DOHH2 (cell line): ENCODE data around the gene VTI1A.

Experiments used
- H3F3A ChIP-seq: fragments of 200-600 bp; sonication (generic), shearing (Covaris generic); 2 replicates; pipeline ENCODE4 v1.6.0; 2016; ENCODE audit warnings: antibody characterized with exemption, mild to moderate bottlenecking; ENCODE audit not compliant: control insufficient read depth, insufficient read depth
- H3K27ac ChIP-seq: fragments of 200-600 bp; sonication (generic); 2 replicates; pipeline ENCODE4 v1.5.1; 2014; ENCODE audit warnings: low read depth, mild to moderate bottlenecking, low read length, moderate library complexity
- H3K27me3 ChIP-seq: fragments of 200-600 bp; sonication (generic); 2 replicates; pipeline ENCODE4 v1.6.1; 2014; ENCODE audit warnings: mild to moderate bottlenecking, low read length, mixed read lengths; ENCODE audit not compliant: control insufficient read depth
- H3K36me3 ChIP-seq: fragments of 200-600 bp; sonication (generic); 2 replicates; pipeline ENCODE4 v1.6.1; 2014; ENCODE audit warnings: mild to moderate bottlenecking, low read length, moderate library complexity, mixed read lengths; ENCODE audit not compliant: control insufficient read depth
- H3K4me1 ChIP-seq: fragments of 200-600 bp; sonication (generic); 2 replicates; pipeline ENCODE4 v1.6.1; 2014; ENCODE audit warnings: mild to moderate bottlenecking, low read length, mixed read lengths; ENCODE audit not compliant: control insufficient read depth
- H3K4me2 ChIP-seq: fragments of 200-600 bp; sonication (generic); 2 replicates; pipeline ENCODE4 v1.6.0; 2014; ENCODE audit warnings: mild to moderate bottlenecking, low read length, moderate library complexity
- H3K4me3 ChIP-seq: fragments of 200-600 bp; sonication (generic); 2 replicates; pipeline ENCODE4 v1.5.1; 2014; ENCODE audit warnings: mild to moderate bottlenecking, low read length, mixed read lengths
- H3K79me2 ChIP-seq: fragments of 200-600 bp; sonication (generic); 2 replicates; pipeline ENCODE4 v1.6.1; 2014; ENCODE audit warnings: mild to moderate bottlenecking, low read length, mixed read lengths; ENCODE audit not compliant: control insufficient read depth
- H3K9me2 ChIP-seq: fragments of 200-600 bp; sonication (generic); replicated peaks from 2 replicates; pipeline ENCODE4 v1.6.1; 2014; ENCODE audit warnings: mild to moderate bottlenecking, low read length, mixed read lengths; ENCODE audit not compliant: control insufficient read depth
- H3K9me3 ChIP-seq: fragments of 200-600 bp; sonication (generic); 2 replicates; pipeline ENCODE4 v1.6.1; 2014; ENCODE audit warnings: antibody characterized with exemption, low read length, mixed read lengths; ENCODE audit not compliant: control insufficient read depth, insufficient read depth
- H4K20me1 ChIP-seq: fragments of 200-600 bp; sonication (generic); 2 replicates; pipeline ENCODE4 v1.6.0; 2014; ENCODE audit warnings: low read depth, mild to moderate bottlenecking, antibody characterized with exemption, low read length, moderate library complexity; ENCODE audit not compliant: control insufficient read depth, insufficient read depth
- EZH2phosphoT487 ChIP-seq: fragments of 200-600 bp; sonication (generic); IDR thresholded peaks from 2 replicates; pipeline ENCODE4 v1.6.1; 2017; ENCODE audit warnings: borderline replicate concordance, mild to moderate bottlenecking, antibody characterized with exemption, low read length, moderate library complexity, mixed read lengths
- TF ChIP-seq, protein P1 (sequence below): fragments of 200-600 bp; sonication (generic); IDR thresholded peaks from one replicate; pipeline ENCODE4 v1.5.1; 2014; ENCODE audit warnings: antibody characterized with exemption, mild to moderate bottlenecking, low read depth, low read length; ENCODE audit not compliant: poor library complexity, severe bottlenecking

VTI1A gene

GRCh38 chr10:112510384-112510783 lies 63.4 kb downstream of the VTI1A start:
- Histone ChIP-seq H3K4me1 (no peaks in the 10 kb centered on the region), H3K79me2 (no peaks in the 10 kb centered on the region), H3K27me3 (no peaks in the 10 kb centered on the region), H4K20me1 (no peaks in the 10 kb centered on the region), H3K4me3 (no peak overlapping the region), H3K4me2 (no peak overlapping the region), H3K9me3 (no peaks in the 10 kb centered on the region), H3K36me3 (no peaks in the 10 kb centered on the region), H3F3A (no peaks in the 10 kb centered on the region), H3K9me2 (no peaks in the 10 kb centered on the region), H3K27ac (no peak overlapping the region)
- TF ChIP-seq, protein P1, sequence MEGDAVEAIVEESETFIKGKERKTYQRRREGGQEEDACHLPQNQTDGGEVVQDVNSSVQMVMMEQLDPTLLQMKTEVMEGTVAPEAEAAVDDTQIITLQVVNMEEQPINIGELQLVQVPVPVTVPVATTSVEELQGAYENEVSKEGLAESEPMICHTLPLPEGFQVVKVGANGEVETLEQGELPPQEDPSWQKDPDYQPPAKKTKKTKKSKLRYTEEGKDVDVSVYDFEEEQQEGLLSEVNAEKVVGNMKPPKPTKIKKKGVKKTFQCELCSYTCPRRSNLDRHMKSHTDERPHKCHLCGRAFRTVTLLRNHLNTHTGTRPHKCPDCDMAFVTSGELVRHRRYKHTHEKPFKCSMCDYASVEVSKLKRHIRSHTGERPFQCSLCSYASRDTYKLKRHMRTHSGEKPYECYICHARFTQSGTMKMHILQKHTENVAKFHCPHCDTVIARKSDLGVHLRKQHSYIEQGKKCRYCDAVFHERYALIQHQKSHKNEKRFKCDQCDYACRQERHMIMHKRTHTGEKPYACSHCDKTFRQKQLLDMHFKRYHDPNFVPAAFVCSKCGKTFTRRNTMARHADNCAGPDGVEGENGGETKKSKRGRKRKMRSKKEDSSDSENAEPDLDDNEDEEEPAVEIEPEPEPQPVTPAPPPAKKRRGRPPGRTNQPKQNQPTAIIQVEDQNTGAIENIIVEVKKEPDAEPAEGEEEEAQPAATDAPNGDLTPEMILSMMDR, result no peak
- TF ChIP-seq EZH2phosphoT487, result no peak

DNA sequence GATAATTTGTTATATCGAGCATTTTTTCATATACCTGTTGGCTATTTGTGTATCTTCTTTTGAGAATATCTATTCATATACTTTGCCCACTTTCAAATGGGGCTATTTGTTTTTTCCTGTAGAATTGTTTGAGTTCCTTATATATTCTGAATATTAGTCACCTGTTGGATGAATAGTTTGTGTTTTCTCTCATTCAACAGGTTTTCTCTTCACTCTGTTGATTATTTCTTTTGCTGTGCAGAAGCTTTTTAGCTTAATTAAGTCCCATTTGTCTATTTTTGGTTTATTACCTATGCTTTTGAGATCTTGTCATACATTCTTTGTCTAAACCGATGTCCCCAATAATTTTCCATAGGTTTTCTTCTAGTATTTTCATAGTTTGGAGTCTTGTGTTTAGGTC lies 65.3 kb downstream of the VTI1A start:
- TF ChIP-seq EZH2phosphoT487, result no peak
- TF ChIP-seq, protein P1, result no peak
- H3K4me3 ChIP-seq, result no peak overlapping the region
- no peaks in the 10 kb centered on the region for H3K9me3 ChIP-seq
- H3F3A ChIP-seq, result no peaks in the 10 kb centered on the region
- H3K4me1 ChIP-seq, result no peaks in the 10 kb centered on the region
- no peak overlapping the region for H3K27ac ChIP-seq
- H3K36me3 ChIP-seq, result no peaks in the 10 kb centered on the region
- H3K9me2 ChIP-seq, result no peaks in the 10 kb centered on the region
- H3K79me2 ChIP-seq, result no peaks in the 10 kb centered on the region
- no peak overlapping the region for H3K4me2 ChIP-seq
- no peaks in the 10 kb centered on the region for H4K20me1 ChIP-seq
- no peaks in the 10 kb centered on the region for H3K27me3 ChIP-seq

- Histone ChIP-seq H3K4me2 (no peak overlapping the region), H3K4me1 (no peaks in the 10 kb centered on the region)
Observed at GRCh38 chr10:112515126-112515525, 68.1 kb downstream of the VTI1A start.

More at GRCh38 chr10:112515126-112515525, 68.1 kb downstream of the VTI1A start:
- H3K27ac ChIP-seq, result no peak overlapping the region
- H4K20me1 ChIP-seq, result 0 out of 2 replicates have a peak, but pooled peaks cover 4% of the 10 kb centered on the region
- H3K9me3 ChIP-seq, result no peaks in the 10 kb centered on the region
- no peaks in the 10 kb centered on the region for H3K79me2 ChIP-seq
- TF ChIP-seq EZH2phosphoT487, result no peak
- TF ChIP-seq, protein P1, result no peak
- H3F3A ChIP-seq, result no peaks in the 10 kb centered on the region
- H3K4me3 ChIP-seq, result no peak overlapping the region
- no peaks in the 10 kb centered on the region for H3K9me2 ChIP-seq
- H3K36me3 ChIP-seq, result no peaks in the 10 kb centered on the region
- no peaks in the 10 kb centered on the region for H3K27me3 ChIP-seq
